HG02852 (cell line): ENCODE measurements around the gene ST7.

Source experiments
- ATAC-seq: cut with Tn5 transposase; IDR thresholded peaks from one replicate; pipeline ENCODE4 v1.9.1; 2021; ENCODE audit warnings: mild to moderate bottlenecking, moderate library complexity; ENCODE audit not compliant: unreplicated experiment

Gene ST7

GRCh38 chr7:117179701-117180100 is 226.4 kb downstream of the ST7 start:
- no peak for ATAC-seq

GRCh38 chr7:117183729-117184128 is 230.4 kb downstream of the ST7 start:
- no peak for ATAC-seq

GRCh38 chr7:117184367-117184766 is 231.1 kb downstream of the ST7 start:
- no peak for ATAC-seq

GRCh38 chr7:117185124-117185523 is 231.8 kb downstream of the ST7 start:
- no peak for ATAC-seq

- no peak for ATAC-seq
Observed at GRCh38 chr7:117186218-117187010, 233.1 kb downstream of the ST7 start.

GRCh38 chr7:117188376-117188775 is 235.1 kb downstream of the ST7 start:
- ATAC-seq: no peak

- no peak for ATAC-seq
Observed at GRCh38 chr7:117188949-117189592, 235.8 kb downstream of the ST7 start.

GRCh38 chr7:117190104-117190503 is 236.8 kb downstream of the ST7 start:
- ATAC-seq: no peak

- no peak for ATAC-seq
Observed at GRCh38 chr7:117190746-117191435, 237.6 kb downstream of the ST7 start.

GRCh38 chr7:117192108-117192507 is 238.8 kb downstream of the ST7 start:
- ATAC-seq: no peak

- ATAC-seq: no peak
Observed at GRCh38 chr7:117193564-117193963, 240.3 kb downstream of the ST7 start.

- no peak for ATAC-seq
Observed at GRCh38 chr7:117194445-117194844, 241.1 kb downstream of the ST7 start.

GRCh38 chr7:117195361-117196029 is 242.2 kb downstream of the ST7 start:
- no peak for ATAC-seq

GRCh38 chr7:117200132-117200531 is 246.8 kb downstream of the ST7 start:
- ATAC-seq: no peak

- ATAC-seq: no peak
Observed at GRCh38 chr7:117200786-117201458, 247.6 kb downstream of the ST7 start.

GRCh38 chr7:117202511-117202910 is 249.2 kb downstream of the ST7 start:
- ATAC-seq: no peak

GRCh38 chr7:117203205-117203604 is 249.9 kb downstream of the ST7 start:
- ATAC-seq: no peak

- ATAC-seq: no peak
Observed at GRCh38 chr7:117205873-117206272, 252.6 kb downstream of the ST7 start.

GRCh38 chr7:117208257-117208656 is 255.0 kb downstream of the ST7 start:
- ATAC-seq: no peak

GRCh38 chr7:117210397-117210796 is 257.1 kb downstream of the ST7 start:
- ATAC-seq: no peak

- ATAC-seq: no peak
Observed at GRCh38 chr7:117210908-117211307, 257.6 kb downstream of the ST7 start.
